Peyer's patch (tissue), 4 donors: ENCODE results near the gene SNORC. TPM values are rescaled to one million over a fixed set of nuclear protein-coding genes. Genes with fewer than 3 reads are reported as not detected.
A peak's percentile ranks its signal among the peaks of the same experiment; 100 is the strongest.

ENCODE experiments used
- DNase-seq, 3 donors: peaks; one replicate each; pipeline ENCODE4 v3.0.0-alpha.2; 2017 to 2019
- H3K27ac ChIP-seq, 4 donors: fragments of 200-600 bp; sonication (generic); one replicate each; pipeline ENCODE4 v1.5.1; 2016 to 2019
- H3K27me3 ChIP-seq, 2 donors: fragments of 200-600 bp; sonication (generic); one replicate each; pipeline ENCODE4 v1.5.1; 2019
- H3K36me3 ChIP-seq, 3 donors: fragments of 200-600 bp; sonication (generic); one replicate each; pipeline ENCODE4 v1.5.1; 2016 to 2019
- H3K4me1 ChIP-seq, 4 donors: fragments of 200-600 bp; sonication (generic); one replicate each; pipeline ENCODE4 v1.5.1; 2016 to 2019
- H3K4me3 ChIP-seq, 4 donors: fragments of 200-600 bp; sonication (generic); 1 replicate in 3 of 4; 2 replicates in 1 of 4; pipeline ENCODE4 v1.5.1; 2016 to 2019; ENCODE audit warnings: mild to moderate bottlenecking in 1 of 4
- H3K9me3 ChIP-seq, 4 donors: fragments of 200-600 bp; sonication (generic); one replicate each; pipeline ENCODE4 v1.5.1; 2016 to 2019; ENCODE audit warnings: mild to moderate bottlenecking in 1 of 4
- CTCF ChIP-seq, 6 experiments: fragments of 450-650 bp in 4 of 6; fragments of 200-600 bp in 2 of 6; sonication (generic) in 1 of 6; IDR thresholded peaks; one replicate each; pipeline ENCODE4 v1.5.1; 2017 to 2019; ENCODE audit warnings: antibody characterized with exemption in 6 of 6, mild to moderate bottlenecking in 3 of 6, moderate library complexity in 1 of 6
- POLR2A ChIP-seq, 2 donors: fragments of 450-650 bp; IDR thresholded peaks; one replicate each; pipeline ENCODE4 v1.5.1; 2017; ENCODE audit warnings: antibody characterized with exemption in 2 of 2, mild to moderate bottlenecking in 2 of 2, moderate library complexity in 2 of 2
- total RNA-seq, 4 donors: library from RNA; depleted of rRNA; stranded (reverse); fragments of >200 nt; gene quantifications; one replicate each; pipeline ENCODE4 v1.1.0, GENCODE V29; 2016

Gene SNORC
- total RNA-seq, 4 donors from 2014 or later: 3.5 to 9.7 (median 7.3) TPM

- H3K27me3 ChIP-seq: no peaks in the 10 kb centered on the region
- H3K36me3 ChIP-seq: peaks cover 0 to 40% (median 0%) of the 10 kb centered on the region in 3 donors
- no peak overlapping the region for H3K4me3 ChIP-seq
- no peak overlapping the region for H3K27ac ChIP-seq
- TF ChIP-seq CTCF (IDR thresholded peaks at IDR 0.05) (no peak), POLR2A (IDR thresholded peaks at IDR 0.05) (no peak)
- no peaks in the 10 kb centered on the region for H3K9me3 ChIP-seq
- DNase-seq: peak in 1 of 3 donors; percentile 39
- no peaks in the 10 kb centered on the region for H3K4me1 ChIP-seq
Observed at GRCh38 chr2:232887171-232887850, 17.2 kb downstream of the SNORC start.

- no peak for TF ChIP-seq POLR2A (IDR thresholded peaks at IDR 0.05)
- no peak for TF ChIP-seq CTCF (IDR thresholded peaks at IDR 0.05)
- Histone ChIP-seq H3K9me3 (no peaks in the 10 kb centered on the region), H3K36me3 (peaks cover 0 to 44% (median 0%) of the 10 kb centered on the region in 3 donors), H3K4me3 (no peak overlapping the region), H3K27ac (no peak overlapping the region), H3K27me3 (no peaks in the 10 kb centered on the region), H3K4me1 (no peaks in the 10 kb centered on the region)
- peak in 1 of 3 donors; percentile 26 for DNase-seq
Observed at GRCh38 chr2:232888099-232888836, 18.2 kb downstream of the SNORC start.

- H3K36me3 ChIP-seq: peaks cover 0 to 44% (median 0%) of the 10 kb centered on the region in 3 donors
- H3K27ac ChIP-seq: no peak overlapping the region
- no peaks in the 10 kb centered on the region for H3K9me3 ChIP-seq
- no peaks in the 10 kb centered on the region for H3K4me1 ChIP-seq
- DNase-seq: peak in 1 of 3 donors; percentile 33
- TF ChIP-seq CTCF (IDR thresholded peaks at IDR 0.05) (no peak), POLR2A (IDR thresholded peaks at IDR 0.05) (no peak)
- H3K27me3 ChIP-seq: no peaks in the 10 kb centered on the region
- no peak overlapping the region for H3K4me3 ChIP-seq
Observed at GRCh38 chr2:232888839-232889529, 18.9 kb downstream of the SNORC start.

- Histone ChIP-seq H3K9me3 (no peaks in the 10 kb centered on the region), H3K36me3 (peaks cover 0 to 37% (median 0%) of the 10 kb centered on the region in 3 donors), H3K4me1 (no peaks in the 10 kb centered on the region), H3K27ac (no peak overlapping the region), H3K4me3 (no peak overlapping the region), H3K27me3 (no peaks in the 10 kb centered on the region)
- TF ChIP-seq CTCF (IDR thresholded peaks at IDR 0.05): no peak
- no peak for TF ChIP-seq POLR2A (IDR thresholded peaks at IDR 0.05)
- peak in 1 of 3 donors; percentile 34 for DNase-seq
Observed at GRCh38 chr2:232889876-232890401, 19.9 kb downstream of the SNORC start.

- no peak overlapping the region for H3K27ac ChIP-seq
- H3K36me3 ChIP-seq: peaks cover 0 to 35% (median 0%) of the 10 kb centered on the region in 3 donors
- no peak overlapping the region for H3K4me3 ChIP-seq
- DNase-seq: peak in 1 of 3 donors; percentile 11
- H3K9me3 ChIP-seq: no peaks in the 10 kb centered on the region
- no peaks in the 10 kb centered on the region for H3K27me3 ChIP-seq
- H3K4me1 ChIP-seq: no peaks in the 10 kb centered on the region
- TF ChIP-seq CTCF (IDR thresholded peaks at IDR 0.05): no peak
- TF ChIP-seq POLR2A (IDR thresholded peaks at IDR 0.05): no peak
Observed at GRCh38 chr2:232890536-232890895, 20.5 kb downstream of the SNORC start.
